H1 (cell line): ENCODE results near the gene ABCB10. TPM values are rescaled to one million over a fixed set of nuclear protein-coding genes. Genes with fewer than 3 reads are reported as not detected.

Source experiments
- CTCF ChIA-PET: fragments of 300-600 bp; sonication (Branson Sonifier 250); formaldehyde crosslinking; loops from one replicate; lab custom pipeline; 2021; ENCODE audit not compliant: partially characterized antibody; lab: Charles Lee
- POLR2A ChIA-PET: fragments of 300-600 bp; sonication (Branson Sonifier 250); formaldehyde crosslinking; loops from one replicate; lab custom pipeline; 2021; ENCODE audit warnings: inconsistent platforms; ENCODE audit not compliant: partially characterized antibody; lab: Charles Lee
- DNase-seq, 2 experiments: peaks; one replicate each; pipeline versions ENCODE4 v3.0.0 to v3.0.0-alpha.2; 2010 to 2022; ENCODE audit warnings: low spot score in 2 of 2, low read depth in 1 of 2, mixed read lengths in 1 of 2
- FAIRE-seq: peaks from 2 replicates; lab custom pipeline; 2011; peaks lifted over from hg19 to GRCh38; lab: Jason Lieb, UNC
- H2AFZ ChIP-seq: 2 replicates; pipeline ENCODE4 v1.8.1; 2012; ENCODE audit warnings: low read length, inconsistent platforms
- H2AK5ac ChIP-seq: 2 replicates; pipeline ENCODE4 v1.6.1; 2013; ENCODE audit warnings: low read depth, low read length
- H2BK120ac ChIP-seq: replicated peaks from 2 replicates; pipeline ENCODE3; 2013; ENCODE audit warnings: low read depth, low read length, inconsistent platforms
- H2BK12ac ChIP-seq: 2 replicates; pipeline ENCODE4 v1.6.1; 2013; ENCODE audit warnings: low read depth, low read length
- H2BK15ac ChIP-seq: 2 replicates; pipeline ENCODE4 v1.6.1; 2013; ENCODE audit warnings: low read length
- H2BK20ac ChIP-seq: 2 replicates; pipeline ENCODE4 v1.6.1; 2013; ENCODE audit warnings: low read length
- H2BK5ac ChIP-seq: 2 replicates; pipeline ENCODE4 v1.6.1; 2013; ENCODE audit warnings: low read depth, low read length
- H3K14ac ChIP-seq: 2 replicates; pipeline ENCODE4 v1.6.1; 2013; ENCODE audit warnings: inconsistent platforms; ENCODE audit not compliant: insufficient read length
- H3K18ac ChIP-seq: 2 replicates; pipeline ENCODE4 v1.6.1; 2013; ENCODE audit warnings: low read length; ENCODE audit errors: extremely low read depth
- H3K23ac ChIP-seq: 2 replicates; pipeline ENCODE4 v1.6.1; 2013; ENCODE audit warnings: inconsistent platforms; ENCODE audit not compliant: insufficient read length
- H3K23me2 ChIP-seq: 2 replicates; pipeline ENCODE4 v1.6.1; 2013; ENCODE audit warnings: low read depth, low read length
- H3K27ac ChIP-seq: 2 replicates; pipeline ENCODE4 v1.6.1; 2011; ENCODE audit warnings: low read depth, low read length, inconsistent platforms
- H3K27me3 ChIP-seq, 4 experiments: replicated peaks in 1 of 4; 1 replicate in 1 of 4; 2 replicates in 3 of 4; pipeline versions ENCODE4 v1.6.1 to v1.8.1; 2011 to 2013; ENCODE audit warnings: low read length in 3 of 4, mild to moderate bottlenecking in 3 of 4, inconsistent platforms in 2 of 4, mixed read lengths in 2 of 4, moderate library complexity in 1 of 4; ENCODE audit not compliant: control insufficient read depth in 3 of 4, insufficient read depth in 3 of 4; ENCODE audit errors: extremely low read depth in 1 of 4
- H3K36me3 ChIP-seq, 4 experiments: 2 replicates each; pipeline versions ENCODE4 v1.6.1 to v1.8.1; 2011 to 2013; ENCODE audit warnings: mild to moderate bottlenecking in 4 of 4, low read length in 3 of 4, moderate library complexity in 2 of 4, control low read depth in 1 of 4, inconsistent platforms in 1 of 4; ENCODE audit not compliant: insufficient read depth in 4 of 4, control insufficient read depth in 2 of 4
- H3K4ac ChIP-seq: replicated peaks from 2 replicates; pipeline ENCODE3; 2013; ENCODE audit warnings: low read length, low read depth, mixed read lengths, inconsistent platforms; ENCODE audit not compliant: insufficient read length
- H3K4me1 ChIP-seq, 4 experiments: replicated peaks in 1 of 4; 1 replicate in 1 of 4; 2 replicates in 3 of 4; pipeline versions ENCODE4 v1.6.1 to v1.8.1; 2011 to 2013; ENCODE audit warnings: low read length in 3 of 4, inconsistent platforms in 2 of 4, mixed read lengths in 1 of 4; ENCODE audit not compliant: insufficient read depth in 4 of 4, control insufficient read depth in 3 of 4
- H3K4me2 ChIP-seq, 2 experiments: 2 replicates each; pipeline versions ENCODE4 v1.6.1 to v1.8.1; 2011 to 2013; ENCODE audit warnings: low read depth in 2 of 2, low read length in 2 of 2, control low read depth in 1 of 2, inconsistent platforms in 1 of 2, mild to moderate bottlenecking in 1 of 2; ENCODE audit not compliant: insufficient read depth in 1 of 2
- H3K4me3 ChIP-seq, 4 experiments: fragments of 200-600, 300-600 bp in 1 of 4; sonication (generic), shearing (Covaris generic), sonication (Bioruptor Twin) in 1 of 4; 2 replicates each; pipeline versions ENCODE4 v1.5.1 to v1.8.1; 2011 to 2016; ENCODE audit warnings: low read length in 4 of 4, low read depth in 3 of 4, control low read depth in 2 of 4, inconsistent platforms in 2 of 4, mild to moderate bottlenecking in 2 of 4, mixed read lengths in 1 of 4, moderate library complexity in 1 of 4; ENCODE audit not compliant: insufficient read depth in 2 of 4; ENCODE audit errors: extremely low read depth in 1 of 4
- H3K56ac ChIP-seq: replicated peaks from 2 replicates; pipeline ENCODE3; 2013; ENCODE audit warnings: low read depth, mild to moderate bottlenecking, mixed read lengths, low read length, inconsistent platforms; ENCODE audit not compliant: insufficient read length
- H3K79me1 ChIP-seq: 2 replicates; pipeline ENCODE4 v1.6.1; 2013; ENCODE audit warnings: low read depth, low read length, control low read depth
- H3K79me2 ChIP-seq, 2 experiments: 2 replicates each; pipeline versions ENCODE4 v1.6.1 to v1.8.1; 2012 to 2013; ENCODE audit warnings: low read length in 2 of 2, mild to moderate bottlenecking in 2 of 2, inconsistent platforms in 1 of 2; ENCODE audit not compliant: insufficient read depth in 2 of 2, control insufficient read depth in 1 of 2
- H3K9ac ChIP-seq, 4 experiments: replicated peaks in 1 of 4; 1 replicate in 1 of 4; 2 replicates in 3 of 4; pipeline versions ENCODE4 v1.6.1 to v1.8.1; 2011 to 2013; ENCODE audit warnings: low read depth in 3 of 4, low read length in 3 of 4, control low read depth in 2 of 4, mild to moderate bottlenecking in 2 of 4, moderate library complexity in 2 of 4, inconsistent platforms in 1 of 4; ENCODE audit errors: extremely low read depth in 1 of 4
- H3K9me3 ChIP-seq, 2 experiments: 2 replicates each; pipeline versions ENCODE4 v1.6.1 to v1.8.1; 2012 to 2013; ENCODE audit warnings: mild to moderate bottlenecking in 2 of 2, moderate library complexity in 2 of 2, control low read depth in 1 of 2, inconsistent platforms in 1 of 2, low read depth in 1 of 2, low read length in 1 of 2, mixed read lengths in 1 of 2; ENCODE audit not compliant: insufficient read depth in 2 of 2
- H4K20me1 ChIP-seq, 2 experiments: replicated peaks in 1 of 2; 2 replicates each; pipeline versions ENCODE3 to v1.8.1; 2011 to 2013; ENCODE audit warnings: inconsistent platforms in 2 of 2, low read length in 2 of 2, mild to moderate bottlenecking in 1 of 2; ENCODE audit not compliant: insufficient read depth in 2 of 2, control insufficient read depth in 1 of 2
- H4K5ac ChIP-seq: 2 replicates; pipeline ENCODE4 v1.6.1; 2013; ENCODE audit warnings: low read length, low read depth, mixed read lengths, inconsistent platforms; ENCODE audit not compliant: insufficient read length
- H4K8ac ChIP-seq: 2 replicates; pipeline ENCODE4 v1.8.0; 2013; ENCODE audit warnings: mild to moderate bottlenecking, moderate library complexity, low read length, inconsistent platforms; ENCODE audit not compliant: insufficient read depth; ENCODE audit errors: extremely low read depth
- H4K91ac ChIP-seq: replicated peaks from 2 replicates; pipeline ENCODE3; 2013; ENCODE audit warnings: low read length, mixed read lengths, inconsistent platforms; ENCODE audit not compliant: insufficient read length
- CEBPB ChIP-seq: IDR thresholded peaks from 2 replicates; pipeline ENCODE4 v1.6.1; 2012; ENCODE audit warnings: low read depth, low read length
- HDAC2 ChIP-seq, 2 experiments: fragments of 300-600 bp in 1 of 2; sonication (generic) in 1 of 2; IDR thresholded peaks; 2 replicates each; pipeline ENCODE4 v1.6.1; 2011 to 2012; ENCODE audit warnings: low read depth in 2 of 2, low read length in 2 of 2, mild to moderate bottlenecking in 2 of 2, moderate library complexity in 2 of 2, borderline replicate concordance in 1 of 2, inconsistent platforms in 1 of 2
- HDAC6 ChIP-seq: IDR thresholded peaks from one replicate; pipeline ENCODE4 v1.7.1; 2012; ENCODE audit warnings: low read depth, mild to moderate bottlenecking, inconsistent platforms, low read length, moderate library complexity
- KDM5A ChIP-seq: fragments of 200-600 bp; IDR thresholded peaks from 2 replicates; pipeline ENCODE4 v1.7.1; 2012; ENCODE audit warnings: mild to moderate bottlenecking, low read length, inconsistent platforms, mixed read lengths
- MAFK ChIP-seq: IDR thresholded peaks from 2 replicates; pipeline ENCODE4 v1.6.1; 2012; ENCODE audit warnings: low read depth, mild to moderate bottlenecking, improper control_type of control experiment, low read length
- MAX ChIP-seq: IDR thresholded peaks from 2 replicates; pipeline ENCODE4 v1.6.1; 2012; ENCODE audit warnings: inconsistent platforms
- POU5F1 ChIP-seq: IDR thresholded peaks from 2 replicates; pipeline ENCODE4 v1.6.1; 2011; ENCODE audit warnings: low read depth, mild to moderate bottlenecking, low read length, moderate library complexity
- RBBP5 ChIP-seq: IDR thresholded peaks from 2 replicates; pipeline ENCODE4 v1.7.1; 2012; ENCODE audit warnings: low read depth, mild to moderate bottlenecking, inconsistent platforms, low read length, moderate library complexity, borderline replicate concordance
- SP4 ChIP-seq: IDR thresholded peaks from 2 replicates; pipeline ENCODE4 v1.6.1; 2012; ENCODE audit warnings: low read length, inconsistent platforms
- TAF7 ChIP-seq: optimal IDR thresholded peaks from 2 replicates; pipeline ENCODE3; 2011; ENCODE audit warnings: low read depth, mild to moderate bottlenecking, inconsistent platforms, low read length, moderate library complexity, borderline replicate concordance
- USF2 ChIP-seq: IDR thresholded peaks from 2 replicates; pipeline ENCODE4 v1.6.1; 2011; ENCODE audit warnings: low read length, improper control_type of control experiment
- WGBS, 2 experiments: shearing (Covaris generic) in 1 of 2; methylation state at CpG; one replicate each; pipeline versions ENCODE4 v1.1.6 to v1.1.7; 2013 to 2015; ENCODE audit warnings: low lambda C conversion rate in 2 of 2, mixed read lengths in 2 of 2, inconsistent platforms in 1 of 2, low coverage in 1 of 2, missing lambda C conversion rate in 1 of 2; ENCODE audit not compliant: insufficient replicate concordance in 2 of 2, insufficient coverage in 1 of 2, insufficient read length in 1 of 2; ENCODE audit errors: extremely low coverage in 1 of 2, missing lambda C conversion rate in 1 of 2; 5-methylcytosine and 5-hydroxymethylcytosine counted together
- polyA plus RNA-seq, 7 experiments: library from polyadenylated mRNA; depleted of rRNA in 3 of 7; stranded (reverse) in 5 of 7; unstranded in 2 of 7; fragments of >200 nt in 5 of 7; fragments of 200-250 nt in 2 of 7; gene quantifications; 1 replicate in 5 of 7; 2 replicates in 1 of 7; 4 replicates in 1 of 7; pipeline versions ENCODE4 v1.2.1 to v1.2.3, GENCODE V29; 2011 to 2013; ENCODE audit warnings: missing spikeins in 2 of 7, mixed read lengths in 2 of 7
- total RNA-seq: library from RNA; stranded (reverse); fragmentation: NEBNext Ultra II Directional; extraction: Animal tissue kit (Norgen Biotek cat#: 25700); gene quantifications from 2 replicates; pipeline ENCODE4 v1.2.1, GENCODE V29; 2021

The ABCB10 gene
- total and polyA plus RNA-seq, 2 of the 8 experiments (the other 6 are each of a cell fraction or from before 2014, with no cell fraction given), result 3.6 to 11.9 TPM

- H4K8ac ChIP-seq, result no peak overlapping the region
- no peaks in the 10 kb centered on the region for H3K36me3 ChIP-seq
- no peak overlapping the region for H2AK5ac ChIP-seq
- H3K27me3 ChIP-seq, result no peaks in the 10 kb centered on the region; a peak in 1 of 7 replicates
- 63% methylated on average over 5 of the region's 5 CpGs; no CpG with 5 or more reads in 1 of the 2 experiments for WGBS, 2 experiments
- H3K56ac ChIP-seq, result no peak overlapping the region
- H3K79me1 ChIP-seq, result peaks cover 3% of the 10 kb centered on the region
- H2BK5ac ChIP-seq, result no peak overlapping the region
- H3K79me2 ChIP-seq, result peaks cover 0 to 21% of the 10 kb centered on the region in 2 experiments; a peak in 2 of 4 replicates
- ChIA-PET CTCF (interaction anchor here (0.9 to 2.5 kb wide), 5 partner anchors 9 to 72 kb away, joined by 3 to 14 read pairs (median 3); no protein-coding TSS in a partner anchor), POLR2A (interaction anchor here (0.6 to 1.4 kb wide), 6 partner anchors 22 to 1623 kb away, joined by 3 to 5 read pairs (median 3); no protein-coding TSS in a partner anchor)
- H2BK15ac ChIP-seq, result 0 out of 2 replicates have a peak overlapping the region, but pooled peaks have one; percentile 29
- no peaks in the 10 kb centered on the region for H3K9me3 ChIP-seq
- no peak overlapping the region for H3K23ac ChIP-seq
- H3K14ac ChIP-seq, result no peak overlapping the region
- H3K4ac ChIP-seq, result no peak overlapping the region
- no peak overlapping the region for H3K18ac ChIP-seq
- peak overlapping the region; percentile 70 to 71 for H3K4me2 ChIP-seq
- no peak overlapping the region for H2BK20ac ChIP-seq
- H3K27ac ChIP-seq, result no peak overlapping the region
- H3K4me1 ChIP-seq, result peaks cover 0 to 6% (median under 1%) of the 10 kb centered on the region in 4 experiments; a peak in 3 of 7 replicates
- peak overlapping the region in 3 of 4 experiments; percentile 20 to 65 (median 56); a peak in 4 of 7 replicates for H3K9ac ChIP-seq
- H4K20me1 ChIP-seq, result peaks cover 3 to 4% of the 10 kb centered on the region in 2 experiments
- no peak for DNase-seq
- H3K4me3 ChIP-seq, result peak overlapping the region; percentile 75 to 91 (median 76)
- no peak overlapping the region for H2BK12ac ChIP-seq
- H2AFZ ChIP-seq, result no peak overlapping the region
- no peak for FAIRE-seq
- H2BK120ac ChIP-seq, result no peak overlapping the region
- no peak overlapping the region for H4K91ac ChIP-seq
- H4K5ac ChIP-seq, result no peak overlapping the region
- H3K23me2 ChIP-seq, result no peaks in the 10 kb centered on the region; the same call in 1 of the 2 replicates
- no peak for TF ChIP-seq USF2
- TF ChIP-seq MAX, result no peak
- TF ChIP-seq HDAC6, result no peak
- TF ChIP-seq TAF7, result no peak
- no peak for TF ChIP-seq RBBP5
- no peak for TF ChIP-seq POU5F1
- no peak for TF ChIP-seq MAFK
- no peak for TF ChIP-seq CEBPB
- TF ChIP-seq SP4, result no peak
- TF ChIP-seq HDAC2 (IDR thresholded peaks at IDR 0.05; ENCODE audit: borderline replicate concordance in 1 of 2, low read depth in 2 of 2, low read length in 2 of 2), result no peak
- no peak for TF ChIP-seq KDM5A
Observed at GRCh38 chr1:229557200-229557850, 1.2 kb downstream of the ABCB10 start.
